DOHH2 (cell line): Measurements from ENCODE around the gene SMPD4.
"Not testable (repeated sequence)": the region's sequence is repeated elsewhere in the genome, so short reads cannot be mapped to it uniquely, and the experiment has no call there.

ENCODE experiments used
- CTCF ChIP-seq: fragments of 200-600 bp; sonication (generic); IDR thresholded peaks from one replicate; pipeline ENCODE4 v1.5.1; 2014; ENCODE audit warnings: antibody characterized with exemption, mild to moderate bottlenecking, low read depth, low read length; ENCODE audit not compliant: poor library complexity, severe bottlenecking
- EZH2phosphoT487 ChIP-seq: fragments of 200-600 bp; sonication (generic); IDR thresholded peaks from 2 replicates; pipeline ENCODE4 v1.6.1; 2017; ENCODE audit warnings: borderline replicate concordance, mild to moderate bottlenecking, antibody characterized with exemption, low read length, moderate library complexity, mixed read lengths

GRCh38 chr2:130202518-130202917 is 21.1 kb upstream of the SMPD4 start:
- not testable (repeated sequence) for TF ChIP-seq CTCF, EZH2phosphoT487
